ENCODE data around the gene FKBP5.

FKBP5 gene

DNA sequence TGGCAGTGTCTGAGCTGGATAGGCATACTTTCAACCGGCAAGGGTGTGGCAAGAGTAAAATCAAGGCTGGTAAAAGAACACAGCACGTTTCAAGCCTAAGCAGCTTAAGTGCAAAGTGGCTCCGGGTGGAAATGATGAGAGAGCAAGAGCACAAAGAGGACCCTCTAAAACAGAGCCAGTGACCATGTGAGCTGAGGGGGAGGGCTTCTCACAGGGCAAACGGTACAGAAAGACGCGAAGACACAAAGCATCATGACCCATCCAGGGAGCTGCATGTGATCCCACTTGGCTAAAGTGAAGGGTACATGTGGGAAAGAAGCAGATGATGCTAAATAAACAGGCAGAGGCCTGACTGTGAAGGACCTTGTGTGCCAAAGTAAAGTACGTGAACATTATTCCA, 25.7 kb downstream of the FKBP5 start:
- no peaks in the 10 kb centered on the region for H4K20me1 ChIP-seq (ENCODE audit: insufficient read depth, low read length)
- peak overlapping the region; percentile 50 for H3K27ac ChIP-seq (ENCODE audit: low read depth, low read length, poor library complexity, severe bottlenecking)
- no peaks in the 10 kb centered on the region for H3K27me3 ChIP-seq (ENCODE audit: insufficient read depth, low read length)
- H2AFZ ChIP-seq (ENCODE audit: low read length) = no peak overlapping the region
- H3K9me3 ChIP-seq (ENCODE audit: low read length) = no peaks in the 10 kb centered on the region
- no peaks in the 10 kb centered on the region for H3K36me3 ChIP-seq (ENCODE audit: insufficient read depth, low read length)
- peak overlapping the region; percentile 45; the same call in 1 of the 2 replicates for H3K4me2 ChIP-seq (ENCODE audit: low read length)
- H3K9ac ChIP-seq (ENCODE audit: low read length) = peak overlapping the region; percentile 25; the same call in 1 of the 2 replicates
- peaks cover 68% of the 10 kb centered on the region for H3K79me2 ChIP-seq (ENCODE audit: insufficient read depth, low read length)
- H3F3A ChIP-seq (ENCODE audit: insufficient read depth, low read length) = no peaks in the 10 kb centered on the region
- no peak overlapping the region for H3K4me3 ChIP-seq (ENCODE audit: low read depth, low read length, poor library complexity, severe bottlenecking)
- TF ChIP-seq EZH2 (IDR thresholded peaks at IDR 0.05; ENCODE audit: borderline replicate concordance, low read length) = no peak
- TF ChIP-seq, protein P1, sequence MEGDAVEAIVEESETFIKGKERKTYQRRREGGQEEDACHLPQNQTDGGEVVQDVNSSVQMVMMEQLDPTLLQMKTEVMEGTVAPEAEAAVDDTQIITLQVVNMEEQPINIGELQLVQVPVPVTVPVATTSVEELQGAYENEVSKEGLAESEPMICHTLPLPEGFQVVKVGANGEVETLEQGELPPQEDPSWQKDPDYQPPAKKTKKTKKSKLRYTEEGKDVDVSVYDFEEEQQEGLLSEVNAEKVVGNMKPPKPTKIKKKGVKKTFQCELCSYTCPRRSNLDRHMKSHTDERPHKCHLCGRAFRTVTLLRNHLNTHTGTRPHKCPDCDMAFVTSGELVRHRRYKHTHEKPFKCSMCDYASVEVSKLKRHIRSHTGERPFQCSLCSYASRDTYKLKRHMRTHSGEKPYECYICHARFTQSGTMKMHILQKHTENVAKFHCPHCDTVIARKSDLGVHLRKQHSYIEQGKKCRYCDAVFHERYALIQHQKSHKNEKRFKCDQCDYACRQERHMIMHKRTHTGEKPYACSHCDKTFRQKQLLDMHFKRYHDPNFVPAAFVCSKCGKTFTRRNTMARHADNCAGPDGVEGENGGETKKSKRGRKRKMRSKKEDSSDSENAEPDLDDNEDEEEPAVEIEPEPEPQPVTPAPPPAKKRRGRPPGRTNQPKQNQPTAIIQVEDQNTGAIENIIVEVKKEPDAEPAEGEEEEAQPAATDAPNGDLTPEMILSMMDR (IDR thresholded peaks at IDR 0.05; ENCODE audit: low read length) = no peak
- peaks cover 56% of the 10 kb centered on the region for H3K4me1 ChIP-seq (ENCODE audit: insufficient read depth, low read length, severe bottlenecking)
- H3K9me2 ChIP-seq (ENCODE audit: low read depth, low read length) = no peaks in the 10 kb centered on the region

DNA sequence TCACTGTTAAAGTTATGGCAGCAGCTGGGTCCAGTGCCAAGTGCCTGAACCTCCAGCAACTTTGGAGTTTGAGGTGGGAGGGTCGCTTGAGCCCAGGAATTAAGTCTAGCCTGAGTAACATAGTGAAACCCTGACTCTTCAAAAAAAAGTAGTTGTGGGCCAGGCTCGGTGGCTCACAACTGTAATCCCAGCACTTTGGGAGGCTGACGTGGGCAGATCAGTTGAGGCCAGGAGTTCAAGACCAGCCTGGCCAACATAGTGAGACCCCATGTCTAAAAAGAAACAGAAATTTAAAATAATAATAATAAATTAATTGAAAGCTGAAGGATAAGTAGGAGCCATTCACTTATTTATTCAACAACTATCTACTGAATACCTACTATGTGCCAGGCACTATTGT, 33.8 kb downstream of the FKBP5 start:
- no peaks in the 10 kb centered on the region for H3K4me1 ChIP-seq (ENCODE audit: insufficient read depth, low read length, severe bottlenecking)
- H4K20me1 ChIP-seq (ENCODE audit: insufficient read depth, low read length) = no peaks in the 10 kb centered on the region
- no peak for TF ChIP-seq EZH2 (IDR thresholded peaks at IDR 0.05; ENCODE audit: borderline replicate concordance, low read length)
- TF ChIP-seq, protein P1 (IDR thresholded peaks at IDR 0.05; ENCODE audit: low read length) = no peak
- no peak overlapping the region for H3K4me3 ChIP-seq (ENCODE audit: low read depth, low read length, poor library complexity, severe bottlenecking)
- no peak overlapping the region for H3K4me2 ChIP-seq (ENCODE audit: low read length)
- H3K27me3 ChIP-seq (ENCODE audit: insufficient read depth, low read length) = no peaks in the 10 kb centered on the region
- H3K27ac ChIP-seq (ENCODE audit: low read depth, low read length, poor library complexity, severe bottlenecking) = no peak overlapping the region
- no peak overlapping the region for H3K9ac ChIP-seq (ENCODE audit: low read length)
- H3K9me2 ChIP-seq (ENCODE audit: low read depth, low read length) = no peaks in the 10 kb centered on the region
- peaks cover 6% of the 10 kb centered on the region; the same call in 1 of the 2 replicates for H3K36me3 ChIP-seq (ENCODE audit: insufficient read depth, low read length)
- H3K9me3 ChIP-seq (ENCODE audit: low read length) = no peaks in the 10 kb centered on the region
- H3K79me2 ChIP-seq (ENCODE audit: insufficient read depth, low read length) = peaks cover 68% of the 10 kb centered on the region
- H3F3A ChIP-seq (ENCODE audit: insufficient read depth, low read length) = no peaks in the 10 kb centered on the region
- no peak overlapping the region for H2AFZ ChIP-seq (ENCODE audit: low read length)

DNA sequence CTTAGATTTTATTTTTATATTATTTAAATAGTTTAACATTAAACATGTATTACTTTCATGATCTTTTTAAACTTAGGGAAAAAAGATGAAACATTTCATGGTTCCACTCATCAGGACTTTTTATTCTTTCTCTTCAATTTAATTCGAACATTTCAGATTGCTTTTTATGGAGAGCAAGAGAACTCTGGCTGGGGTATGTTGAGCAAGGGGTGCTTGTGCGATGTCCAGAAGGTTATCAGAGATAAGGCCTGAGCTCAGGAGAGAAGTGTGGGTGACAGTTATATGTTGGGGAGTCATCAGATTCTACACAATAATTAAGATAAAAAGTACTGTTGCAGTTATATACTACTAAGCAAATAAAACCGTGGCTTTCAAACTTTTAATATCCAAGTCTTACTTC, 37.5 kb downstream of the FKBP5 start:
- no peaks in the 10 kb centered on the region for H3F3A ChIP-seq (ENCODE audit: insufficient read depth, low read length)
- H3K9me3 ChIP-seq (ENCODE audit: low read length) = no peaks in the 10 kb centered on the region
- H3K4me2 ChIP-seq (ENCODE audit: low read length) = no peak overlapping the region
- H3K36me3 ChIP-seq (ENCODE audit: insufficient read depth, low read length) = peaks cover 13% of the 10 kb centered on the region; the same call in 1 of the 2 replicates
- peaks cover 82% of the 10 kb centered on the region for H3K79me2 ChIP-seq (ENCODE audit: insufficient read depth, low read length)
- no peaks in the 10 kb centered on the region for H3K27me3 ChIP-seq (ENCODE audit: insufficient read depth, low read length)
- no peak overlapping the region for H3K4me3 ChIP-seq (ENCODE audit: low read depth, low read length, poor library complexity, severe bottlenecking)
- TF ChIP-seq EZH2 (IDR thresholded peaks at IDR 0.05; ENCODE audit: borderline replicate concordance, low read length) = no peak
- TF ChIP-seq, protein P1 (IDR thresholded peaks at IDR 0.05; ENCODE audit: low read length) = no peak
- H3K27ac ChIP-seq (ENCODE audit: low read depth, low read length, poor library complexity, severe bottlenecking) = no peak overlapping the region
- H2AFZ ChIP-seq (ENCODE audit: low read length) = no peak overlapping the region
- H3K9ac ChIP-seq (ENCODE audit: low read length) = no peak overlapping the region
- no peaks in the 10 kb centered on the region for H4K20me1 ChIP-seq (ENCODE audit: insufficient read depth, low read length)
- H3K9me2 ChIP-seq (ENCODE audit: low read depth, low read length) = no peaks in the 10 kb centered on the region
- H3K4me1 ChIP-seq (ENCODE audit: insufficient read depth, low read length, severe bottlenecking) = no peaks in the 10 kb centered on the region

Measured in OCI-LY1 (cell line).